Fibroblast of the conjunctiva (primary cell): ENCODE data around the gene APLP2.

ENCODE experiments used
- DNase-seq: peaks from one replicate; pipeline ENCODE4 v3.0.0-alpha.2; 2010; ENCODE audit warnings: low read depth

Gene APLP2

GRCh38 chr11:130118636-130119387, 49.1 kb downstream of the APLP2 start:
- no peak for DNase-seq

GRCh38 chr11:130120045-130120444, 50.4 kb downstream of the APLP2 start:
- DNase-seq = no peak

GRCh38 chr11:130121445-130121978, 51.8 kb downstream of the APLP2 start:
- peak; percentile 14 for DNase-seq

- DNase-seq = no peak
Measured at GRCh38 chr11:130122141-130122575, 52.5 kb downstream of the APLP2 start.

GRCh38 chr11:130123414-130124040, 53.8 kb downstream of the APLP2 start:
- no peak for DNase-seq

- DNase-seq = peak; percentile 86
Measured at GRCh38 chr11:130124096-130124495, 54.4 kb downstream of the APLP2 start.

- no peak for DNase-seq
Measured at GRCh38 chr11:130125638-130126037, 55.9 kb downstream of the APLP2 start.

DNA sequence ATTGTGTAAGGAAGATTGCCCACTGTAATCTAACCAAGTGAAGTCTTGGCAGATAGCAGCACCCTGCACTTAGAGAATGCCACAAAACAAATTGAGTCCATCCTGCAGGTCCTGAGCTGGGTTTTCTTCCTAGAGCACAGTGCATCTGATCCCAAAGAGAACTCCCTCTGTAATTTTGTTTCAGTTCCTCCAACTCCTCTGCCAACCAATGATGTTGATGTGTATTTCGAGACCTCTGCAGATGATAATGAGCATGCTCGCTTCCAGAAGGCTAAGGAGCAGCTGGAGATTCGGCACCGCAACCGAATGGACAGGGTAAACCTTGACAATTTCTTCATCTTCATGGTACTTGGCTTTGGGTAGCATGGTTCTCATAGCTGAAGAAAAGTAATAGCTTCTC, 56.8 kb downstream of the APLP2 start:
- no peak for DNase-seq

GRCh38 chr11:130127509-130127908, 57.8 kb downstream of the APLP2 start:
- DNase-seq = no peak

- no peak for DNase-seq
Measured at GRCh38 chr11:130128626-130129025, 58.9 kb downstream of the APLP2 start.

- DNase-seq = no peak
Measured at GRCh38 chr11:130129922-130130321, 60.2 kb downstream of the APLP2 start.

- DNase-seq = peak; percentile 54
Measured at GRCh38 chr11:130131961-130132850, 62.5 kb downstream of the APLP2 start.

DNA sequence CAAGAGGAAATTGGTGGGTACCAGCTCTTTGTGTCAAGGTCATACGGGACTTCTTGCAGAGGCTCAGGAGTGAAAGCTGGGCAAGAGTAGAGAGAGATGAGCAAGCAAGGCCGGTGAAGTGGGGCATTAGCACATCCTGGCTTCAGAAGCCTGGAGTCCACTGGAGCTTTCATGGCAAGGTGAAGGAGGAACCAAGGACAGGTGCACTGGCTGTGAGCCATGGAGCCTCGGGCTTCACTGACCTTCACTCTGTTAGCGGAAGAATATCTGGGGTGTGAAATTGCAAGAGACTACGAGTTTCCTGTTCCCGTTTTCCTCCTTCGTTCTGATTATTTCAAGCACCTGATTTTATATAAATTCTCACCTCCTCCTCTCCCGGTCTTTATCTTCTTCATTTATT, 64.0 kb downstream of the APLP2 start:
- no peak for DNase-seq

DNA sequence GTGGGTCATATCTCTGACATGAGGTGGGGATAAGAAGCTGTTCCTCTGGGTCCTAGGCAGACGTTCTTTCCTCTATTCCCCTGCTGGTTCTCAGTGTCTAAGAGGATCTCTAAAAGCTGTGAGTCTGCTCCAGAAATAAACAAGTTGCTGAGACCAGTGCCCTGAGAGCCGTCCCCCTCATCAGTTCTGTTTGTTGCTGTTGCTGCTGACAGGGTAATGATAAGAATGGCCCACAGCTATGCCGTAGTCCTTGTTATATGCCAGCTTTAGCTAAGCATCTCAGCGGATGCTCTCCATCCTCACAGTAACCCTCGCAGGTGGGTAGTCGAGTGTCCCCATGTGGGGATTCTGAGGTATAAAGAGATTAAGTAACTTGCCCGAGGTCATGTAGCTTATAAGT, 66.4 kb downstream of the APLP2 start:
- no peak for DNase-seq

DNA sequence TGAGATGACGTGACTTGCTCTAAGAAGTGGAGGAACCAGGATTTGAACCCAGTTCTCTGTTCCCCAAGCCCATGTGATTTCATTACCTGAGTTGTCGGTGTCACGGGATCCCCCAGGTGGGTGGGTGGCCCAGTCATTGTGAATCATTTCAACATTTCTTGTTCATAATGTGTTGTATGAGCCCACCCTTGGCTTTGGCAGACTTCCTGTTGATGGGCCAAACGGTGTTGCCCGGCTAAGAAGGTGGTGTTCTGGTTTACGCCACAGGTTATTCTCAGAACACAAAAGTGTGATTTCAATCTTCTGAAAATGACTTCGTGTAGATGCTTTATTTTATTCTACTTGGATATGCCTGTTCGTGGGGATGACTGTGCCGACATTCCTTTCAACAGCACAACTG, 68.3 kb downstream of the APLP2 start:
- DNase-seq = no peak

- DNase-seq = no peak
Measured at GRCh38 chr11:130139401-130139800, 69.7 kb downstream of the APLP2 start.

GRCh38 chr11:130141561-130142341, 72.1 kb downstream of the APLP2 start:
- no peak for DNase-seq

DNA sequence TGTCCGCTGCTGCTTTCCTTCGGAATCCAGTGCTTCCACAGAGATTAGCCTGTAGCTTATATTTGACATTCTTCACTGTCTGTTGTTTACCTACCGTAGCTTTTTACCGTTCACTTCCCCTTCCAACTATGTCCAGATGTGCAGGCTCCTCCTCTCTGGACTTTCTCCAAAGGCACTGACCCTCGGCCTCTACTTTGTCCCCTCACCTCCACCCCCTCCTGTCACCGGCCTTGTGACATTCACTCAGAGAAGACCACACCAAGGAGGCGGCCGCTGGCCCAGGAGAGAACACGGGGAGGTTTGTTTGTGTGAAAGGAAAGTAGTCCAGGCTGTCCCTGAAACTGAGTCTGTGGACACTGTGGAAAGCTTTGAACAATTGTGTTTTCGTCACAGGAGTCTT, 74.4 kb downstream of the APLP2 start:
- no peak for DNase-seq

DNA sequence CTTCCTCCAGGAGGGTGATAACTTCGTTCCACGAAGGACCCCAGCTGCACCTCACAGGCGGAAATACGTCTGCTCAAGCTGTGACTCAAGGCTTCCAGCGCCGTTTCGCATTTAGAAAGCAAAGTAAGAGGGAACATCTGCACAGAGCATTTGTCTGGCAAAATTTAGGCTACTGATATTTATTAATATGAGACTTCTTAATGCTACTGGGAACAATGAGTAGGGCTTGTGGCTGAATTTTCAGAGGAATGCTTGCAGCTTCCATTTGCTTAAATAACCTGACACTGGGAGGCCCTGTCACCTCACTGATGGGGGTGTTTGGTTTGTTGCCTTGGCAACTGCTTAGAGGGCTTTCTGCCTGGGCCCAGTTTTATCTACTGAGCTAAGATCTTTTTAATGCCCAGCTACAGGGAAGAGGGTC, 75.2 kb downstream of the APLP2 start:
- DNase-seq = no peak

- no peak for DNase-seq
Measured at GRCh38 chr11:130145311-130145812, 75.7 kb downstream of the APLP2 start.

DNA sequence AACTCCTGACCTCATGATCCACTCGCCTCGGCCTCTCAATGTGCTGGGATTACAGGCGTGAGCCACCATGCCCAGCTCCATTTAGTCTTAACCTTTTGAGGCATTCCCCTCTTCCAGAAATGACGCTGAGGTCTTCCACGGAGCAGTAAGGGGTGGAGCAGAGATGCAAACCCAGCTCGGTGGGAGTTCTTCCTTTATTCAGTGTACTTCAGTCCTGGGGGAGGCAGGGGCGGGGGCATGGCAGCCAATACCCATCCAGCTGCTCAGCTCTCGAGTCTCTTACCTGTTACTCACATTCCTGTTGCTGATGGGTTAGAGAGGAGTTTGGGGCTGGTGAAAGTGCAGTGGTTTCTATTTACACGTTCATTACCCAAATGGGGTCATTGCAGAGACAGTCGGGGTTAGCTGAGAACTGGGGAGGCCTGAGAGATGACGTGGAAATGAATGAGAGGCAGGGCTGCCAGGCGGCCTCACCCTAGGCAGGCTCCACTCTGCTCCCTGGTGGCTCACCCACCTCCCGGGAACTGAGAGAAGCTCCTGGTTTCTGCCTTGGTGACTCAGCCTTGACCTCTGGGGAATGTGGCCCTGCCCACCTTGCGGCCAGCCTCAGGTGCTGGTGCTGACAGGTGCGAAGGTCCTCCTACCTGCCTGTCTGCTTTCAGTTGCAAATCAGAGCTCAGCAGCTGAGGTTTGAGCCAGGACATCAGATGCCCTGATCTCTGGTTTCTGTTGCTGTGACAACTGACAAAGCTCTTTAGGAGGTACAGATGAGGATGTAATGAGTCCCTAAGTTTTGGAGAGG, 76.5 kb downstream of the APLP2 start:
- no peak for DNase-seq
